ENCODE data around the gene MALRD1.

- TF ChIP-seq, protein P1, sequence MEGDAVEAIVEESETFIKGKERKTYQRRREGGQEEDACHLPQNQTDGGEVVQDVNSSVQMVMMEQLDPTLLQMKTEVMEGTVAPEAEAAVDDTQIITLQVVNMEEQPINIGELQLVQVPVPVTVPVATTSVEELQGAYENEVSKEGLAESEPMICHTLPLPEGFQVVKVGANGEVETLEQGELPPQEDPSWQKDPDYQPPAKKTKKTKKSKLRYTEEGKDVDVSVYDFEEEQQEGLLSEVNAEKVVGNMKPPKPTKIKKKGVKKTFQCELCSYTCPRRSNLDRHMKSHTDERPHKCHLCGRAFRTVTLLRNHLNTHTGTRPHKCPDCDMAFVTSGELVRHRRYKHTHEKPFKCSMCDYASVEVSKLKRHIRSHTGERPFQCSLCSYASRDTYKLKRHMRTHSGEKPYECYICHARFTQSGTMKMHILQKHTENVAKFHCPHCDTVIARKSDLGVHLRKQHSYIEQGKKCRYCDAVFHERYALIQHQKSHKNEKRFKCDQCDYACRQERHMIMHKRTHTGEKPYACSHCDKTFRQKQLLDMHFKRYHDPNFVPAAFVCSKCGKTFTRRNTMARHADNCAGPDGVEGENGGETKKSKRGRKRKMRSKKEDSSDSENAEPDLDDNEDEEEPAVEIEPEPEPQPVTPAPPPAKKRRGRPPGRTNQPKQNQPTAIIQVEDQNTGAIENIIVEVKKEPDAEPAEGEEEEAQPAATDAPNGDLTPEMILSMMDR (IDR thresholded peaks at IDR 0.05) = no peak
- TF ChIP-seq POLR2A (IDR thresholded peaks at IDR 0.05) = no peak
These were observed 136.3 kb downstream of the MALRD1 start for GRCh38 chr10:19184891-19185290.

All from thyroid gland (tissue), 4 donors.